ENCODE data around the gene FFAR3. TPM values are rescaled to one million over a fixed set of nuclear protein-coding genes. Genes with fewer than 3 reads are reported as not detected.

FFAR3 gene
- total RNA-seq, 2 experiments from 2014 or later = 0.19 TPM; not detected in 1

GRCh38 chr19:35347930-35348298 lies 10.3 kb upstream of the FFAR3 start:
- intact Hi-C loops (cut with micrococcal nuclease; ENCODE audit: unreplicated experiment) = loop anchor here (1.0 to 2.0 kb wide), 4 partner anchors 18 to 79 kb away; partner anchors contain the start of gene USF2
- Histone ChIP-seq H2AFZ (ENCODE audit: low read length) (no peak overlapping the region), H3K79me2 (ENCODE audit: insufficient read depth, low read depth, low read length) (no peaks in the 10 kb centered on the region), H3K27ac (ENCODE audit: low read depth, low read length, poor library complexity, severe bottlenecking) (peak overlapping the region; percentile 96), H3K9me3 (ENCODE audit: low read length) (0 out of 2 replicates have a peak, but pooled peaks cover 4% of the 10 kb centered on the region), H3K36me3 (ENCODE audit: insufficient read depth, low read length) (peaks cover 65% of the 10 kb centered on the region), H3K9me2 (ENCODE audit: insufficient read depth, low read length) (no peaks in the 10 kb centered on the region), H3K4me1 (ENCODE audit: insufficient read depth, low read length, poor library complexity, severe bottlenecking) (peaks cover 94% of the 10 kb centered on the region), H3K4me2 (ENCODE audit: low read length) (peak overlapping the region; percentile 70), H3K4me3 (ENCODE audit: low read depth, low read length, poor library complexity, severe bottlenecking) (peak overlapping the region; percentile 32), H4K20me1 (ENCODE audit: insufficient read depth, low read length) (no peaks in the 10 kb centered on the region; the same call in 1 of the 2 replicates)
- ChIA-PET POLR2A (interaction anchor here (1.5 to 3.3 kb wide), 3 partner anchors 17 to 28 kb away, joined by 5 to 33 read pairs (median 6); partner anchors contain the start of gene CD22), CTCF (ENCODE audit: unreplicated experiment) (interaction anchor here (1.2 kb wide), 1 partner anchor 15 kb away, joined by 3 read pairs; no protein-coding TSS in a partner anchor)
- TF ChIP-seq, protein P1, sequence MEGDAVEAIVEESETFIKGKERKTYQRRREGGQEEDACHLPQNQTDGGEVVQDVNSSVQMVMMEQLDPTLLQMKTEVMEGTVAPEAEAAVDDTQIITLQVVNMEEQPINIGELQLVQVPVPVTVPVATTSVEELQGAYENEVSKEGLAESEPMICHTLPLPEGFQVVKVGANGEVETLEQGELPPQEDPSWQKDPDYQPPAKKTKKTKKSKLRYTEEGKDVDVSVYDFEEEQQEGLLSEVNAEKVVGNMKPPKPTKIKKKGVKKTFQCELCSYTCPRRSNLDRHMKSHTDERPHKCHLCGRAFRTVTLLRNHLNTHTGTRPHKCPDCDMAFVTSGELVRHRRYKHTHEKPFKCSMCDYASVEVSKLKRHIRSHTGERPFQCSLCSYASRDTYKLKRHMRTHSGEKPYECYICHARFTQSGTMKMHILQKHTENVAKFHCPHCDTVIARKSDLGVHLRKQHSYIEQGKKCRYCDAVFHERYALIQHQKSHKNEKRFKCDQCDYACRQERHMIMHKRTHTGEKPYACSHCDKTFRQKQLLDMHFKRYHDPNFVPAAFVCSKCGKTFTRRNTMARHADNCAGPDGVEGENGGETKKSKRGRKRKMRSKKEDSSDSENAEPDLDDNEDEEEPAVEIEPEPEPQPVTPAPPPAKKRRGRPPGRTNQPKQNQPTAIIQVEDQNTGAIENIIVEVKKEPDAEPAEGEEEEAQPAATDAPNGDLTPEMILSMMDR (conservative IDR thresholded peaks at IDR 0.05; ENCODE audit: low read length) = no peak
- no peak for TF ChIP-seq EZH2phosphoT487 (IDR thresholded peaks at IDR 0.05; ENCODE audit: borderline replicate concordance, low read depth, low read length)
- BruUV-seq (replicated peaks) = no TSS peak
- DNase-seq (ENCODE audit: low spot score) = no peak

DNA sequence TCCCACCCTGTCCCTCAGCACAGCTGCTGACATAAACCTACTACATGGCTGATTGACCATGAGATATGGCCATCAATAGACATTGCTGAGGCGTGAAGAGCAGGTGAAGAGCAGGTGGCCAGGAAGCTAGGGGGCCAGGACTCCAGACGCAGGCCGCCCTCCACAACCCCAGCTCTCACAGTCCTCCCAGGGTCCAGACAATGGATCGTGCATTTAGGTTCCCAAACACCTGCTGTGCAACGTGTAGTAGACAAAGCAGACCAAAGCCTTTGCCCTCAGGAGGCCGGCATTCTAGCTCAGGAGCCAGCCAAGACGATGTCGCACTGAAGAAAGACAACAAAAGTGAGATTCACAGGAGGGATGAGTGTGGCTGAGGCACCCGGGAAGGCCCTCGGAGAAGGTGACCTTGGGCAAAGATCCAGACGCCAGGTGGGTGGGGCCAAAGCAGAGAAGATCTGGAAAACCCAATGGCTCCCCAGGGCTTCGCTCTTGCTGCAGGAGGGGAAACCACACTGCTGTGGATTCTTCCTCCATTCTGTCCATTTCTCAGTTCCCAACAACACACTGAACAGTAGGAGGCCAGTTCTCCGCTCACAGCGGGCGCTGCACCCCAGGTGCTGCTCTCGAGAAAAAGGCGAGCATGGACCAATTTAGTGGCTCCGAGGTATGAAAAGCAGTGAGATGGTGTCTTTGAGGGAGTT lies 9.2 kb upstream of the FFAR3 start:
- 0 out of 2 replicates have a peak, but pooled peaks cover 4% of the 10 kb centered on the region for H3K9me3 ChIP-seq (ENCODE audit: low read length)
- intact Hi-C loops (cut with micrococcal nuclease; ENCODE audit: unreplicated experiment) = loop anchor here (1.0 to 2.0 kb wide), 3 partner anchors 19 to 52 kb away; no protein-coding TSS in a partner anchor
- CTCF ChIA-PET (ENCODE audit: unreplicated experiment) = interaction anchor here (0.6 to 1.4 kb wide), 2 partner anchors 16 to 57 kb away, joined by 4 read pairs; partner anchors contain the start of gene MAG
- POLR2A ChIA-PET = interaction anchor here (0.7 to 3.3 kb wide), 6 partner anchors 18 to 57 kb away, joined by 3 to 33 read pairs (median 4); partner anchors contain the start of genes CD22 and MAG
- peaks cover 53% of the 10 kb centered on the region for H3K36me3 ChIP-seq (ENCODE audit: insufficient read depth, low read length)
- BruUV-seq (replicated peaks) = no TSS peak
- H4K20me1 ChIP-seq (ENCODE audit: insufficient read depth, low read length) = no peaks in the 10 kb centered on the region; the same call in 1 of the 2 replicates
- H3K4me2 ChIP-seq (ENCODE audit: low read length) = peak overlapping the region; percentile 70
- H2AFZ ChIP-seq (ENCODE audit: low read length) = no peak overlapping the region
- TF ChIP-seq, protein P1 (conservative IDR thresholded peaks at IDR 0.05; ENCODE audit: low read length) = no peak
- no peak for TF ChIP-seq EZH2phosphoT487 (IDR thresholded peaks at IDR 0.05; ENCODE audit: borderline replicate concordance, low read depth, low read length)
- DNase-seq (ENCODE audit: low spot score) = peak; percentile 93
- H3K27ac ChIP-seq (ENCODE audit: low read depth, low read length, poor library complexity, severe bottlenecking) = peak overlapping the region; percentile 96
- no peaks in the 10 kb centered on the region for H3K9me2 ChIP-seq (ENCODE audit: insufficient read depth, low read length)
- peaks cover 90% of the 10 kb centered on the region for H3K4me1 ChIP-seq (ENCODE audit: insufficient read depth, low read length, poor library complexity, severe bottlenecking)
- peak overlapping the region; percentile 17 for H3K4me3 ChIP-seq (ENCODE audit: low read depth, low read length, poor library complexity, severe bottlenecking)
- no peaks in the 10 kb centered on the region for H3K79me2 ChIP-seq (ENCODE audit: insufficient read depth, low read depth, low read length)
